GOT3 (cell line): ENCODE results near the gene ZNF429.
"Not testable (repeated sequence)": the region's sequence is repeated elsewhere in the genome, so short reads cannot be mapped to it uniquely, and the experiment has no call there.

Experiments used
- DNase-seq: peaks from one replicate; lab custom pipeline; 2025; ENCODE audit warnings: mixed read lengths; lab: John Stamatoyannopoulos, UW

ZNF429 gene

DNA sequence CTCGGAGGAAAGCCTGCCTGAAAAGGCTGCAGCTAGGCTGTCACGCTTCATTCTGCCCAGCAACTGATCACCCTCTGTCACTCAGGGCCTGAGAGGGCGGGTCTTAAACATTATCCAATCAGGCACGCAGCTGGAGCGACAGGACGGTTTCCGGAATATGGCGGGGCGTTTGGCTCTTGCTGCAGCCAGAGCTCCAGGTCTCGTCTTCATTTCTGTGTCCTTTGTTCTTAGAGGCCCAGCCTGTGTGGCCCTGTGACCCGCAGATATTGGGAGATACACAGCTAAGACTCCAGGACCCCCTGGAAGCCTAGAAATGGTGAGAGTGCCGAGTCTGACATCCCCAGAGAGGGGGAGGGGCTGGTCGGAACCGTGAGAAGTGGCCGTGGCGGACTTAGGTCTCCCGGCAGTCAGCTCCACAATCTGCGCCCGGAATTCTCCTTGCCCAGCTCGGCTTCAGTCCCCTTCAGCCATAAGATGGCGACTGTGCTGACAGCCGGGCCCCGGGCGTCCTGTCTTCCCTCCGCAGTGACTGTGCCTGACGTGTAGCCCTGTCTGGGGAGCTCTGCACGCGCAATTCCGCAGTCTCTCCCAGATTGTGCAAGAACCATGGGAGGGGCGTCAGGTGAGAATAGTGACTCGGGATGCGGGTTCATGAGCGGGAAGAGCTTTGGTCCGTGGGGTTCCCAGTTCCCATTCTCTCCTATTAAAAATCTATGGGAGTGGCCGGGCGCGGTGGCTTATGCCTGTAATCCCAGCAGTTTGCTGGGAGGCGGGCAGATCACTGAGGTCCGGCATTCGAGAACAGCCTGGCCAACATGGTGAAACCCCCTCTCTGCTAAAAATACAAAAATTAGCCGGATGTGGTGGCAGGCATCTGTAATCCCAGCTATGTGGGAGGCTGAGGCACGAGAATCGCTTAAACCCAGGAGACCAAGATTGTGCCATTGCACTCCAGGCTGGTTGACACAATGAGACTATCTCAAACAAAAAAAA, at the start of gene ZNF429:
TSS of gene ZNF429 (plus strand) at position 144 of the 993 bp plus-strand sequence. CDS start at position 314, 170 bp downstream.
- DNase-seq, result peak; percentile 68

DNA sequence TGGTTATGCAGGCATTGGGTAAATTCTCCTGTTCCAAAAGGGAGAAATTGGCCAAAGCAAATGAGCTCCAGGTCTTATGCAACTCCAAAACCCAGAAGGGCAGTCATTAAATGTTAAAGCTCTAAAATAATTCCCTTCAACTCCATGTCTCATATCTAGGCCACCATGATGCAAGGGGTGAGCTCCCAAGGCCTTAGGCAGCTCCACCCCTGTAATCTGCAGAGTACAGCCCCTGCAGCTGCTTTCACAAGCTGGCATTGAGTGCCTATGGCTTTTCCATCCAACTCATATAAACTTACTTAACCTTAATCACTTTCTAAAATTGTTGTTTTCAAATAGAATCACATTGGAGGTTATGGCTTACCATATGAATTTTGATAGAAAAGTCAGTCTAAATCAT, 44.7 kb upstream of the ZNF429 start:
- DNase-seq, result no peak

GRCh38 chr19:21462540-21462939, 42.9 kb upstream of the ZNF429 start:
- no peak for DNase-seq

GRCh38 chr19:21463449-21464105, 41.8 kb upstream of the ZNF429 start:
- no peak for DNase-seq

GRCh38 chr19:21466627-21467026, 38.8 kb upstream of the ZNF429 start:
- no peak for DNase-seq

- DNase-seq, result no peak
Observed at GRCh38 chr19:21468791-21469190, 36.6 kb upstream of the ZNF429 start.

DNA sequence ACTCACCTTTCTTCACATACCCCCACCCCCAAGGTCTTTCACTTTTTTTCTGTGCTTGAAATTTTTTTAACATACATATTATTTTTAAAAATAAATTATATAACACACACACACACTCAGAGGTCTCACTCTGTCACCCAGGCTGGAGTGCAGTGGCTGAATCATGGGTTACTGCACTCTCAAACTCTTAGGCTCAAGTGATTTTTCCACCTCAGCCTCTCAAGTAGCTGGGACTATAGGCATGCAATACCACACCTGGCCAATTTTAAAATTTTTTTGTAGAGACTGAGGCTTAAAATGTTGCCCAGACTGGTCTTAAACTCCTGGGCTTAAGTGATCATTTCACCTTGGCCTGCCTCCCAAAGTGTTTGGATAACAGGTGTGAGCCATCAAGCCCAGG, 32.9 kb upstream of the ZNF429 start:
- no peak for DNase-seq

- no peak for DNase-seq
Observed at GRCh38 chr19:21474671-21475181, 30.7 kb upstream of the ZNF429 start.

DNA sequence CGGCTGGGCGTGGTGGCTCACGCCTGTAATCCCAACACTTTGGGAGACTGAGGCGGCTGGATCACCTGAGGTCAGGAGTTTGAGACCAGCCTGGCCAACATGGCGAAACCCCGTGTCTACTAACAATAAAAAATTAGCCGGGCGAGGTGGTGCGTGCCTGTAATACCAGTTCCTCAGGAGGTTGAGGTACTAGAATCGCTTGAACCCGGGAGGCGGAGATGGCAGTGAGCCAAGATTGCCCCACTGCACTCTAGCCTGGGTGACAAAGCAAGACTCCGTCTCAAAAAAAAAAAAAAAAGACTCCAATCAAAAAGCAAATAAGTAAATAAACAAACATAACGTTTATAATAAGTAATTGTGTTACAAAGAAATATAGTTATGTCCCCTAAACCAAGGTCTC, 23.0 kb upstream of the ZNF429 start:
- not testable (repeated sequence) for DNase-seq

- DNase-seq, result no peak
Observed at GRCh38 chr19:21482863-21483276, 22.5 kb upstream of the ZNF429 start.

DNA sequence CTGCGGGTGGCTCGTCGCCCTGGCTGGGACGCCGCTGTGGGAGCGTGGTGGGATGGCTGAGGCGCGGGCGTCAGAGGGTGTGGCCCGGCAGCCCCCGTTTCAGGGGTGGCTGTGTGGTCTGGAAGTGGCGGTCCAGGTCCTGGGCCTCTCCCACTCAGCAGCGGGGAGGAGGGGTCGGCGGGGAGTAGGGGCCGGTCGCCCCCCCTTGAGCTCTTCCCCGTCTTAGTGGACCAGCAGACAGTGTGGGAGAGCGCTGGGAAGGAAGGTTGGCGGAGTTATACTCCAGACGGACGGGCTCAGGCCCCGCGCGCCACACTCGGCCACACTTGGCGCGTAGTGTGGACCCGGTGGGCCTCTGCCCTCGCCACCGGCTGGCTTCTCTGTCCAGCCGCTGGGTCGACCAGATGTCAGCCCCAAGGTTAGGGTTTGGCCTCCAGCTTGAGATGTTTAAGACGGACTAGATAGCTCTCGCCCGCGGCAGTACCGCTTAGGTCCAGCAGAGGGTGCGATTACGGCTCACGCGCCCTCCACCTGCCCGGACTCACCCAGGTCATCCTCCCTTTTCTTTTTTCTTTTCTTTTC, 21.7 kb upstream of the ZNF429 start:
- no peak for DNase-seq

- no peak for DNase-seq
Observed at GRCh38 chr19:21484631-21485030, 20.8 kb upstream of the ZNF429 start.

DNA sequence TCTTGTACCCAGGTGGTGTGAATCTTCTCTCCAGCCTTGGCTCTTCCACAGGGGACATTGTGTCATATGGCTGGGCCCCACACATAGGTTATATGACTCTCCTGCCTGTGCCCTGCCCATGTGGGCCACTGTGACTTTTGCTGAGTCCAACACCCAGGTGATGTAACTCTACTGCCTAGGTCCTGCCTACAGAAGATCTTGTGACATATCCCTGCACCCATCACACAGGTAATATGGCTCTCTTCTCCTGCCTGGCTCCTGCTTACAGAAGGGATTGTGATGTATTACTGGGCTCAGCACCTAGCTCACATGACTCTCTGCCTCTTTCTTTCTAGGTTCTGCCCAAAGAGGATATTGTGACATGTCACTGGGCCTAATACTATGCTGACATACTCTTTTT, 19.5 kb upstream of the ZNF429 start:
- no peak for DNase-seq

DNA sequence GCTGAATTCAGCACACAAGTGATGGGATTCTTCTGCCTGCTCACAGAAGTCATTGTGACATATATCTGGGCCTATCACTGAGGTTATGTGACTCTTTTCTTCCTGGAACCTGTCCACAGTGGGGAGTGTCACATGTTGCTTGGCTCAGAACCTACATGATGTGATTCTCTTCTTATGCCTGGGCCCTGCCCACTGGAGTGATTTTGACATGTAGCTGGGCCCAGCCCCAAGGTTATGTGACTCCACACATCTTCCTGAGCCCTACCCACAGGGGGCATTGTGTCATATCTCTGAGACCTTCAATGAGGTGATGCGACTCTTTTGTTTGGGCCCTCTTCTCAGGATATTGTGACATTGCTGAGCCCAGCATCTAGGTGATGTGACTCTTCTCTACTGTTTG, 17.4 kb upstream of the ZNF429 start:
- DNase-seq, result no peak

- no peak for DNase-seq
Observed at GRCh38 chr19:21491146-21491545, 14.3 kb upstream of the ZNF429 start.

GRCh38 chr19:21492947-21493906, 12.2 kb upstream of the ZNF429 start:
- no peak for DNase-seq

DNA sequence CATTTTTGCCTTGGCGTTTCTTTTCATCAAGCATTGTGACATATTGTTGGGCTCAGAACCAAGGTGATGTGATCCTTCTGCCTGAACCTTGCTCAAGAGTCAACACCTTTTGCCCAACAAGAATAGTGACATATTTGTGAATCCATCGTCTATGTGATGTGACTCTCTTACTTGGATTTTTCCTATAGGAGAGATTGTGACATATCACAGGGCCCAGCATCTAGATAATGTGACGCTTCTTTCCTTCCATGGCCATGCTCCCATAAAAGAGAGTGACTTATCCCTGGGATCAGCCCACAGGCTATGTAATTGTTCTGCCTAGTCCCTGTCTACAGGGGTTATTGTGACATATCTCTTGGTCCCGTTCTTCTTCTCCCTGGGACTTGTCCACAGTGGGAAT, 8.5 kb upstream of the ZNF429 start:
- DNase-seq, result no peak

- no peak for DNase-seq
Observed at GRCh38 chr19:21498651-21499050, 6.8 kb upstream of the ZNF429 start.

DNA sequence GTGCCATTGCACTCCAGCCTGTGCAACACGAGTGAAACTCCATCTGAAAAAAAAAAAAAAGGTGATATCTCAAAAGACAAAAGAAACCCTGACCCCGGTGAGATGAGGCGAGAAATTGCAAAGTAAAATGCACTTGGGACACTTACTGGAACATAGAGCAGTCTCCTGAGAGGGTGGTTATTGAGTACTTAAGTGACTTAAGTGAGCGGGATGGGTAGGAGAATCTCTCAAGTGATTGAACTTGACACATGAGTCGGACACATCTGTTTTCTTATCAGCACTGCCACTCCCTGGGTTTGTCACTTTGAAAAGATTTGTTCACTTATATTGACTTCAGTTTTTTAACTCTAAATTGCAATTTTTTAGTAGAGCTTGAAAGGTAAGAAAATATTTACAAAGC, 2.8 kb downstream of the ZNF429 start:
- DNase-seq, result no peak

DNA sequence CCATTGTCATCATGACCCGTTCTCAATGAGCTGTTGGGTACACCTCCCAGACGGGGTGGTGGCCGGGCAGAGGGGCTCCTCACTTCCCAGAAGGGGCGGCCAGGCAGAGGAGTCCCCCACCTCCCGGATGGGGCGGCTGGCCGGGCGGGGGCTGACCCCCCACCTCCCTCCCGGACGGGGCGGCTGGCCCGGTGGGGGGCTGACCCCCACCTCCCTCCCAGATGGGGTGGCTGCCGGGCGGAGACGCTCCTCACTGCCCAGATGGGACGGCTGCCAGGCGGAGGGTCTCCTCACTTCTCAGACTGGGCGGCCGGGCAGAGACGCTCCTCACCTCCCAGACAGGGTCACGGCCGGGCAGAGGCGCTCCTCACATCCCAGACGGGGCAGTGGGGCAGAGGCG, 5.7 kb downstream of the ZNF429 start:
- DNase-seq, result not testable (repeated sequence)

- DNase-seq, result not testable (repeated sequence)
Observed at GRCh38 chr19:21512609-21513008, 7.2 kb downstream of the ZNF429 start.
